HG03060 (cell line): ENCODE data around the gene LOXHD1.

Experiments used
- ATAC-seq: cut with Tn5 transposase; IDR thresholded peaks from one replicate; pipeline ENCODE4 v1.9.1; 2021; ENCODE audit warnings: low read depth, moderate number of reproducible peaks; ENCODE audit not compliant: unreplicated experiment

The LOXHD1 gene

GRCh38 chr18:46485675-46486194, 171.3 kb downstream of the LOXHD1 start:
- ATAC-seq, result no peak

GRCh38 chr18:46484971-46485370, 172.0 kb downstream of the LOXHD1 start:
- ATAC-seq, result no peak

- ATAC-seq, result no peak
Measured at GRCh38 chr18:46482831-46483230, 174.2 kb downstream of the LOXHD1 start.

GRCh38 chr18:46481847-46482245, 175.2 kb downstream of the LOXHD1 start:
- ATAC-seq, result no peak

- ATAC-seq, result no peak
Measured at GRCh38 chr18:46481048-46481846, 175.8 kb downstream of the LOXHD1 start.

GRCh38 chr18:46480226-46480625, 176.8 kb downstream of the LOXHD1 start:
- no peak for ATAC-seq

GRCh38 chr18:46478796-46479195, 178.2 kb downstream of the LOXHD1 start:
- no peak for ATAC-seq

- ATAC-seq, result no peak
Measured at GRCh38 chr18:46477425-46478011, 179.5 kb downstream of the LOXHD1 start.

GRCh38 chr18:46475390-46475752, 181.6 kb downstream of the LOXHD1 start:
- ATAC-seq, result no peak

GRCh38 chr18:46474487-46475389, 182.3 kb downstream of the LOXHD1 start:
- ATAC-seq, result no peak

- ATAC-seq, result no peak
Measured at GRCh38 chr18:46471809-46472498, 185.1 kb downstream of the LOXHD1 start.

- ATAC-seq, result no peak
Measured at GRCh38 chr18:46470714-46471113, 186.3 kb downstream of the LOXHD1 start.

GRCh38 chr18:46469186-46469915, 187.7 kb downstream of the LOXHD1 start:
- no peak for ATAC-seq

GRCh38 chr18:46468426-46469180, 188.4 kb downstream of the LOXHD1 start:
- no peak for ATAC-seq

- no peak for ATAC-seq
Measured at GRCh38 chr18:46466234-46467160, 190.5 kb downstream of the LOXHD1 start.

- ATAC-seq, result no peak
Measured at GRCh38 chr18:46464926-46465655, 191.9 kb downstream of the LOXHD1 start.

- no peak for ATAC-seq
Measured at GRCh38 chr18:46462523-46462922, 194.5 kb downstream of the LOXHD1 start.
